IMR-90 (cell line): Measurements from ENCODE around the gene FOXP1. TPM values are rescaled to one million over a fixed set of nuclear protein-coding genes. Genes with fewer than 3 reads are reported as not detected.
A peak's percentile ranks its signal among the peaks of the same experiment; 100 is the strongest.

ENCODE experiments used
- ATAC-seq: fragments of 200-7000 bp; cut with Tn5 transposase; 2 replicates; pipeline ENCODE4 v1.9.1; 2020; ENCODE audit warnings: low read depth, mild to moderate bottlenecking, moderate library complexity
- BruUV-seq: library from RNA; stranded (reverse); fragments of 400-500 nt; replicated peaks from 2 replicates; lab custom pipeline; 2021; lab: Mats Ljungman, UMichigan
- CTCF ChIA-PET: fragments of 300-600 bp; formaldehyde crosslinking; extraction: SDS; loops from one replicate; lab custom pipeline; 2021; ENCODE audit warnings: antibody characterized with exemption; lab: Yijun Ruan, JAX
- POLR2A ChIA-PET: fragments of 300-600 bp; sonication (Branson Sonifier 250); formaldehyde crosslinking; loops from one replicate; lab custom pipeline; 2022; ENCODE audit warnings: antibody characterized with exemption; ENCODE audit not compliant: unreplicated experiment; lab: Charles Lee
- DNase-seq: peaks from one replicate; pipeline ENCODE4 v3.0.0; 2013
- H2AFZ ChIP-seq: replicated peaks from 2 replicates; pipeline ENCODE3; 2013; ENCODE audit warnings: low read length, mild to moderate bottlenecking; ENCODE audit not compliant: poor library complexity
- H2AK5ac ChIP-seq: 2 replicates; pipeline ENCODE4 v1.6.1; 2013; ENCODE audit warnings: low read depth, low read length, inconsistent platforms
- H2AK9ac ChIP-seq: replicated peaks from 2 replicates; pipeline ENCODE3; 2013; ENCODE audit warnings: mild to moderate bottlenecking, low read depth, low read length, moderate library complexity; ENCODE audit not compliant: poor library complexity
- H2BK120ac ChIP-seq: 2 replicates; pipeline ENCODE4 v1.6.1; 2013; ENCODE audit warnings: low read depth, low read length, inconsistent platforms
- H2BK15ac ChIP-seq: 3 replicates; pipeline ENCODE4 v1.6.1; 2013; ENCODE audit warnings: low read depth, low read length, inconsistent platforms
- H2BK20ac ChIP-seq: 2 replicates; pipeline ENCODE4 v1.6.1; 2013; ENCODE audit warnings: low read depth, mild to moderate bottlenecking, inconsistent platforms, low read length, moderate library complexity
- H2BK5ac ChIP-seq: 2 replicates; pipeline ENCODE4 v1.6.1; 2013; ENCODE audit warnings: mild to moderate bottlenecking, low read depth, low read length, inconsistent platforms; ENCODE audit not compliant: poor library complexity, severe bottlenecking
- H3K14ac ChIP-seq: replicated peaks from 2 replicates; pipeline ENCODE4 v1.6.1; 2013; ENCODE audit warnings: low read depth, low read length, inconsistent platforms
- H3K18ac ChIP-seq: 2 replicates; pipeline ENCODE4 v1.6.1; 2013; ENCODE audit warnings: low read depth, low read length, control low read depth
- H3K23ac ChIP-seq: 2 replicates; pipeline ENCODE4 v1.6.1; 2013; ENCODE audit warnings: low read depth, low read length, inconsistent platforms
- H3K27ac ChIP-seq: 2 replicates; pipeline ENCODE4 v1.5.1; 2013; ENCODE audit warnings: mild to moderate bottlenecking, control low read depth, low read length; ENCODE audit not compliant: insufficient read depth
- H3K27me3 ChIP-seq: 2 replicates; pipeline ENCODE4 v1.6.1; 2013; ENCODE audit warnings: low read length; ENCODE audit not compliant: control insufficient read depth, insufficient read depth
- H3K36me3 ChIP-seq: 2 replicates; pipeline ENCODE4 v1.6.1; 2013; ENCODE audit warnings: low read length, mixed read lengths; ENCODE audit not compliant: control insufficient read depth, insufficient read depth
- H3K4ac ChIP-seq: 2 replicates; pipeline ENCODE4 v1.6.1; 2013; ENCODE audit warnings: low read depth, low read length, inconsistent platforms
- H3K4me1 ChIP-seq: 2 replicates; pipeline ENCODE4 v1.6.1; 2013; ENCODE audit warnings: low read length, mixed read lengths; ENCODE audit not compliant: control insufficient read depth, insufficient read depth
- H3K4me2 ChIP-seq: 2 replicates; pipeline ENCODE4 v1.6.1; 2013; ENCODE audit warnings: low read depth, mild to moderate bottlenecking, control low read depth, low read length, moderate library complexity
- H3K4me3 ChIP-seq: 2 replicates; pipeline ENCODE4 v1.5.1; 2013; ENCODE audit warnings: low read depth, mild to moderate bottlenecking, control low read depth, low read length, moderate library complexity; ENCODE audit not compliant: insufficient read depth
- H3K56ac ChIP-seq: 2 replicates; pipeline ENCODE4 v1.6.1; 2013; ENCODE audit warnings: low read length, inconsistent platforms; ENCODE audit not compliant: insufficient read depth; ENCODE audit errors: extremely low read depth
- H3K79me1 ChIP-seq, 2 experiments: 2 replicates each; pipeline ENCODE4 v1.6.1; 2013; ENCODE audit warnings: low read length in 2 of 2, inconsistent platforms in 1 of 2, low read depth in 1 of 2
- H3K9ac ChIP-seq: 2 replicates; pipeline ENCODE4 v1.6.1; 2013; ENCODE audit warnings: low read depth, low read length, control low read depth
- H3K9me1 ChIP-seq: 2 replicates; pipeline ENCODE4 v1.6.1; 2013; ENCODE audit warnings: low read length, inconsistent platforms; ENCODE audit not compliant: insufficient read depth
- H3K9me3 ChIP-seq: 2 replicates; pipeline ENCODE4 v1.6.1; 2013; ENCODE audit warnings: low read length; ENCODE audit not compliant: control insufficient read depth, insufficient read depth
- H4K20me1 ChIP-seq: 2 replicates; pipeline ENCODE4 v1.6.1; 2013; ENCODE audit warnings: low read length, inconsistent platforms; ENCODE audit not compliant: insufficient read depth
- H4K5ac ChIP-seq: 2 replicates; pipeline ENCODE4 v1.6.1; 2013; ENCODE audit warnings: mild to moderate bottlenecking, low read depth, low read length, control low read depth
- H4K8ac ChIP-seq, 2 experiments: 2 replicates each; pipeline ENCODE4 v1.6.1; 2013; ENCODE audit warnings: low read depth in 2 of 2, low read length in 2 of 2, control low read depth in 1 of 2, inconsistent platforms in 1 of 2
- H4K91ac ChIP-seq: 2 replicates; pipeline ENCODE4 v1.6.1; 2013; ENCODE audit warnings: low read depth, low read length, inconsistent platforms; ENCODE audit not compliant: insufficient read depth
- CHD1 ChIP-seq: IDR thresholded peaks from 2 replicates; pipeline ENCODE4 v1.6.1; 2012; ENCODE audit warnings: low read depth, low read length, improper control_type of control experiment
- WGBS, 2 experiments: methylation state at CpG; one replicate each; pipeline versions ENCODE4 v1.1.5 to v1.1.7; 2013; ENCODE audit warnings: missing lambda C conversion rate in 2 of 2; ENCODE audit not compliant: insufficient read length in 1 of 2; ENCODE audit errors: extremely low coverage in 2 of 2; 5-methylcytosine and 5-hydroxymethylcytosine counted together
- dilution Hi-C: fragments of 300-500 bp; cut with HindIII; formaldehyde crosslinking; loops from one replicate; pipeline ENCODE4 v1.14.3; 2018; ENCODE audit warnings: low sequenced_read_pairs; ENCODE audit not compliant: unreplicated experiment
- in situ Hi-C: fragments of 300-500 bp; cut with MboI; formaldehyde crosslinking; loops from 3 replicates; pipeline ENCODE4 v1.14.3; 2019; ENCODE audit warnings: low sequenced_read_pairs, inconsistent platforms, mixed read lengths
- intact Hi-C: fragments of 100-400 bp; cut with micrococcal nuclease; formaldehyde crosslinking; loops from 2 replicates; pipeline ENCODE4 v1.10.0; 2022
- polyA plus RNA-seq, 3 experiments: library from polyadenylated mRNA; depleted of rRNA; stranded (reverse); fragments of >200 nt; gene quantifications; 2 replicates each; pipeline ENCODE4 v1.2.3, GENCODE V29; 2012; ENCODE audit warnings: low replicate concordance in 1 of 3
- total RNA-seq: library from RNA; depleted of rRNA; stranded (reverse); fragments of >200 nt; gene quantifications from 2 replicates; pipeline ENCODE4 v1.2.3, GENCODE V29; 2012

The FOXP1 gene
- total and polyA plus RNA-seq, 2 of the 4 experiments (the other 2 are of a cell fraction) = 37.0 to 132 TPM

- H3K4me1 ChIP-seq = peaks cover 7% of the 10 kb centered on the region
- H3K9me1 ChIP-seq = no peaks in the 10 kb centered on the region
- H3K9me3 ChIP-seq = no peaks in the 10 kb centered on the region
- H3K14ac ChIP-seq = no peak overlapping the region
- ChIA-PET CTCF (no interaction called here), POLR2A (no interaction called here)
- H4K91ac ChIP-seq = no peak overlapping the region
- no peak overlapping the region for H2AFZ ChIP-seq
- H2BK5ac ChIP-seq = no peak overlapping the region
- no peak overlapping the region for H3K9ac ChIP-seq
- DNase-seq (no peak), ATAC-seq (no peak)
- no peaks in the 10 kb centered on the region for H3K36me3 ChIP-seq
- H3K4me2 ChIP-seq = no peak overlapping the region
- H3K79me1 ChIP-seq = peaks cover 15 to 34% of the 10 kb centered on the region in 2 experiments
- intact Hi-C loops (loop anchor here (5.0 to 10.0 kb wide), 2 partner anchors 319 to 1236 kb away; no protein-coding TSS in a partner anchor), in situ Hi-C loops (loop anchor here (10.0 to 25.0 kb wide), 4 partner anchors 166 to 756 kb away; no protein-coding TSS in a partner anchor), dilution Hi-C loops (no loop called here)
- H3K23ac ChIP-seq = peak overlapping the region; percentile 47; the same call in 1 of the 2 replicates
- H3K4me3 ChIP-seq = no peak overlapping the region
- no peak overlapping the region for H2BK120ac ChIP-seq
- H3K4ac ChIP-seq = no peak overlapping the region
- no TSS peak for BruUV-seq
- H2BK20ac ChIP-seq = peak overlapping the region; percentile 7; the same call in 1 of the 2 replicates
- no peaks in the 10 kb centered on the region for H4K20me1 ChIP-seq
- no peak overlapping the region for H2BK15ac ChIP-seq
- H2AK5ac ChIP-seq = no peak overlapping the region
- no peak overlapping the region for H4K8ac ChIP-seq
- no peak overlapping the region; the same call in 1 of the 2 replicates for H3K18ac ChIP-seq
- H2AK9ac ChIP-seq = no peak overlapping the region
- H3K27me3 ChIP-seq = no peaks in the 10 kb centered on the region
- no peak overlapping the region for H3K27ac ChIP-seq
- TF ChIP-seq CHD1 = no peak
- H4K5ac ChIP-seq = no peak overlapping the region
- WGBS, 2 experiments = no CpG with 5 or more reads among the region's 4 CpGs
- H3K56ac ChIP-seq = no peak overlapping the region
Observed at GRCh38 chr3:71300951-71301393, 282.6 kb downstream of the FOXP1 start.
